ENCODE results near the gene SCAMP1.

Gene SCAMP1

DNA sequence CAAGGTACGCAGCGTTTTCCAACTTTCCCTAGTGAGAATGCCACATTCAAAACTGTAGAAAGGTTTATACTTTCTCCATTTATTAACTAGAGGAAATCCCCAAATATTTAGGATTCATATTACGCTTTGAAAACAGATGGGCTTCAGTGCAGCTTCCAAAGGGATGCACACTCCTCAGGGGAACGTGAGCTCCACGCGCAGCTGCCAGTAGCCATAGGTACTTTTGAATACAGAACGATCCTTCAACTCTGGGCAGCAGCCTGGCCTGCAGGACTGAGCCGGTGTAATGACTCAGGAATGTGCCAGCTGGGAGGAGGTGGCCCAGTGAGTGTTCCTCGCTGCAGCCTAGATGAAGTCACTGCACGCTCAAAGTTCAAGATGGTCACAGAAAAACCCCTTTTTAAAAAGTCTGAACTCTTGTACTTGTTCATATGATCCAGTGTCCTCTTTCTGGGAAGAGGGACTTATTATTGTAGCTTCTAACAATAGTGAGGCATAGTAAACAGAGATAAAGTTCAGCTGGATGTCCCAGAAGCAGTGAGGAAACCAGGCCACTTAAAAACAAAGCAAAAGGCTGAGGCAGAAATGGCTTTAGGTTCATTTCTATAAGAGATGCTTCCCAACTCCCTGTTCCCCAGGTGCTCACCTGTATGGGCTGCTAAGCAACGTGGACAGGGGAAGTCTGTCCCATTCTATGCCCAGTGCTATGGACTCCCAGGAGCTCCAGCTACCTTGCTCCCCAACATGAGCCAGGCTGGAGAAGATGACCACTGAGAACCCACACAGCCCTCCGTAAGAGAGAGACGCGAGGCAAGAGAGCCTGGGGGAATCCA, 158.2 kb downstream of the SCAMP1 start:
- DNase-seq: peak; percentile 56

DNA sequence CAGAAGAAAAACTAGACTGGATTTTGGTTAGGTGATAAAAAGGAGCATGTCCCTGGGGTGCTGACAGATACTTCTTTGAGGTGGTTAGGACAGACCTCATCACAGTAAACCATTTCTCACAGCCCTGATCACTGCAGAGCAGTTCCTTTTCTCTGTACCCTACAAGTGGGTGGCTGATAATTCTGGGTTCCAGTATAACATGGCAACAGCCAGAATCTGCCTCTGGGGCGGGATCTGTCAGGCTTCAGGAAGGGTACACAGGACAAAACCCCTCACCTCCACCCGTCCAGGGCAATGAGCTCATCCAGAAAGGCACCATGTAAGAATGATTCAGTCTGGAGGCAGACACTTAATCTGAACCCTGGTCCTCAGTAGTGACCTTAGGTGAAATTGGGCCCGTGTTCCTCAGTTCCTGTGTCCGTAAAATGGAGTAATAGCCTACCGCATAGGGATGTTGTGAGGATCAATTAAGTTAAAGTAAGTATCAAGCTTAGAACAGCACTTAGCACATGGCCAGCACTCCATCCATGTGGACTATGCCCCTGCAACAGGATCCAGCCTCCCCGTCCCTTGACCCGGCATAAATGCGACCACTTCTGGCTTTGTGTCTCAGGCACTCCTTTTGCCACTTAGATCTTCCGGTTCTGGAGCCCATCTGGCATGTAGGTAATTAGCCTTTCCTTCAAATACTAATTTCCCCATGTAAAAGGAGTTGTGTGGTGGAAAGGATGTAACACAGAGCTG, 159.0 kb downstream of the SCAMP1 start:
- no peak for DNase-seq

DNA sequence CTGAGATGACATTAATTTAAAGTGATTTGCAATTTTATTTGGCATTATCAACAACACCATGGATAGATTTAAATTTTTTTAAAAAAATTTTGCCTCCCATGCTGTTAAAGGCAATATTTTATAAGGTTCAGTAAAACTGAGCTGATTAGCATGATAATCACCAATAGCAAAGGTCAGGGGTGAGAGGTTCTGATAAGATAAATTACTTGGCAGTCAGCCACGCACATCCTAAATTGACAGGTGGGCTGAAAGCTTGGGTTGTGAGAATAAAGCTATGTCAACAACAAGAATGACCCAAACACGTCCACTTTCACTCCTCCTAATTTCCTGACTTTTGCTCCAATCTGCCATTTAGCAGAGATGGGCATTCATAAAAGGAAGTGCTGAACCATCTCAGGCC, 161.0 kb downstream of the SCAMP1 start:
- no peak for DNase-seq

DNA sequence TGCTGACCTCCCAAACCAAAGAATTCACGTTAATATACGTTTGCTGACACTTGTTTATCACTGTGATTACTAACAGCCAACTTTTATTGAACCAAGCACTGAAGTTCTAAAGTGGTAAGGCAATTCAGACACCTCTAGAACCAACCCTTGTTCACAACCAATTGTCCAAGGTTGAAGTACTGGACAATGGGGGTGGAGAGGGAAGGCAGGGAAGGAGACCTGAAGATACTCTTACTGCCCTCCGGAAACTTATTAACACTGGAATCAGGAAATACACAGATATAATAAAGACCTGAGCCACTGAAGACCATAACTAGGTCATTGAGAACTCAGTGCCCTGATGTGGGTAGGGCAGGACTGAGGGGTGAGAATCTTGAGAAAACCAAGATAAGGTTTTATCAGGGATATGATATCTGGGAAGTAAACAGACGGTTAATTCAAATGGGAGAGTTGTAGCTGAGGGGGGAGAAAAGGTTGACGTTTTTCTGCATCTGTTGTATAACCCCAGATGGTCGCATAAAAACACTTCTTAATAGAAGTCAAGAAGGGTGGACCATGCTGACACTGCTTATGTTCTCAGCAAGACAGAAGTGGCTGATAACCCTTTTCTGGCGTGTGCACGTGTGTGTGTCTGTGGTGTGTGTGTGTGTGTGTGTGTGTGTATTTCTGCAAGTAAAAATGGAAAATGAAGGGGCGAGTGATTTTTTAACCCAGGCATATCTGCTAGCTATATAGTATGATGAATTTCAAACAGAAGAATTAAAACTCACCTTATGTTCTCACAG, 162.3 kb downstream of the SCAMP1 start:
- no peak for DNase-seq

DNA sequence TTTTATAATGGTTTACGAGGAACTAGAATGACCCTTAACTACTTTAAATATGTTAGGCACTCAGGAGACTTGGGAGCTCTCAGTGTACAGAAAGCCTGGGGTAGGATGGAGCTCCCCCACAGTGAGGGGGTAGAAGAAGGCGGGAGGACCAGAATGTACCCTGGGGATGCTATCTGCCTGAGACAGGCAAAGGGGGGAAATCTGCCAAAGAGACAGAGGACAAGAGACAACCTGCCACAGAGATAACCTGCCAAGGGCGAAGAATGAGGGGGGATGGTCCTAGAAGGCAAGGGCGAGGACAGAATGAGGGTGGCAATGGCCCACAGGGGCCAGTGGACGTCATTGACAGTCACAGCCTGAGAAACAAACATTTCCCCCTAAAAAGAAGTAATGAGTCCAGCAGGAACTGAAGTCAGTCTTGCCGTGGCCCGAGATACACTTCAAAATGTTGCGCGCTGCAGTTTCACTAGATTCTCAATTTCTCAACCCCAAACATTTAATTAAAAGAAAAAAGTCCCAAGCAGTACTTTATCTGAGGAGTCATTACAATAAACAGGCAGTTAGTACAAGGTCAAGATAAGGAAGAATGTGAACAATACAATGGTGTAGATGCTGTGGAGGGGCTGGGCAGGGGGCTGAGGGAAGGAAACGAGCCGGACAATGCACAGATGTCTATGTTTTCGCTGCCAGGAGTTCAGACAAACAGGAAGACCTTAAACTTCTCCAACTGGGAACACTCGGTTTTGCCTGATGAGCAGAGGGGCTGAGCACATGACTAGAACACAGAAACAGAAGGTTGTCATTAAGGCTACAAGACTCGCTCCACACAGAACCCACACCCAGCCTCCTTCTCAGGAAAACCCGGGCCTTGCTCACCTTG, 163.1 kb downstream of the SCAMP1 start:
- peak; percentile 41 for DNase-seq

DNA sequence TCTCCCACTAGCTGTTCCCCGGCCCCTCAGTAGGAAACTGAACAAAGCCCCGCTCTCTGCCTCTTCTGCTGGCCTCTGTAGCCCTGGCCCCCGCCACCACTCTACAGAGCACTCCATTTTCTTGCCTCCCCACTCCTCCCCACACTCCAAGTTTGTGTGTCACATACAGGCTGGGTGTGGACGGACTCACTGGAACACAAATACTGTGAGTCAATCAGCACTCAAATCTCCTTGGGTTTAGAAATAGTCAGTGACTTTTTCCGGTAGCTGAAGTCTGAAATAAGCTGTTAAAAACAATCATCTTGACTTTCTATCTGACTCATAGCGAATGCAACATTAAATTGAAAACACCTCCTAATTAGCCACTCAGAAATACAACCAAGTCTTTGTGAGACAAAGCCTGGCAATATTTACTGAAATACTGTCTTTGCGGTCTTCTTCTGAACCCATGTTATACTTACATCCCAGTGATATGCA, 165.7 kb downstream of the SCAMP1 start:
- no peak for DNase-seq

DNA sequence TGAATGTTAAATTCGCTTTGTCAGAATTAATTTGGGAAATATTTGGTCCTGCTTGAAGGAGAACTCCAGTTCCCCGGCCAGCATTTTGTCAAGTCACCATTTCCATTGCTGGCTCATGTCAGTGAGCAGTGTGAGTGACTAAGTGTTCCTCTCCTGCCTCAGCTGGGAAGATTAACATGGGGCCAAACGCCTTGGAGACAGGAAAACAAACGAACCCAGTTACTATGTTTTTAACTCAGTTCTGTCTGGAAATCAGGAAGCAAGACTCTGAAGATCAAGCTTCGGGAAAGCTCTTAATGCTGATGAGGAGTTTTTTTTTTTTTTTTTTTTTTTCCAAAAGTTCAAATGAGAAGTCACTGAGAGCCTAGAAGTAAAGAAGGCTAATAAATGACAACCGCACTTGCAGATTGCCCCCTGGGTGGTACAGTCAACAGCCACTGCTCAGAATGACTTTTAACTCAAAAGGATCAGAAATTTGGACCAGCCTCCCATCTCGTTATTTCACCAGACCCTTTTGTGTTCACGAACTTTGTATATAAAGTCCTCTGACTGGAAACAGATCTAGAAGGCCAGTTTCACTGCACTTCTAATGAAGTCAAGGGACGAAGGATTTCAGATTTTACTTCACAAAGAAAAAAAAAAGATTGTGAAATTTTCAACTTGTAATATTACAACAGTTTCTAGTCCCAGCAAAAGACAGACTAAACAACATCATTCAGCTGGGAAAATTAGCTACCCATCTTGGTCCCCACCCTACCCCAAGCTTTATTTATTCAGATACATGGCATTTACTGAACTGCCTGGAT, 166.8 kb downstream of the SCAMP1 start:
- DNase-seq: no peak

DNA sequence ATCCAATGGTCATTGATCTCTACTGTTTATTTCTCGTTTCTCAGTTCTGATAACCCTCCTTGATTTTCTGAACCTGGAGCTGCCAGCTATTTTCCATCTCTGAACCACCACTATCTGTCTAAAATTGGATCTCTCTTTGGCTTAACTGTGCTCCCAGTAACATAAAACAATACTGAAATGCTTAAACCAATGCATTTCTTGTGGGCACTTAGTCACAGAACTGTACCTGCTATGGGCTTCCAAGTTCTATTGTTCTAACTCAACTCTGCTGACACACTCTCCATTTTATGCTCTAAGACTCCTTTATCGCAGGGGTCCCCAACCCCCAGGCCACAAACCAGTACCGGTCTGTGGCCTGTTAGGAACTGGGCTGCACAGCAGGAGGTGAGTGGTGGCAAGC, 167.5 kb downstream of the SCAMP1 start:
- no peak for DNase-seq

Data from NCI-H446 treated with DMSO at 0.1 percent for 48 hours (cell line).